ENCODE results near the gene ASF1B.

DNA sequence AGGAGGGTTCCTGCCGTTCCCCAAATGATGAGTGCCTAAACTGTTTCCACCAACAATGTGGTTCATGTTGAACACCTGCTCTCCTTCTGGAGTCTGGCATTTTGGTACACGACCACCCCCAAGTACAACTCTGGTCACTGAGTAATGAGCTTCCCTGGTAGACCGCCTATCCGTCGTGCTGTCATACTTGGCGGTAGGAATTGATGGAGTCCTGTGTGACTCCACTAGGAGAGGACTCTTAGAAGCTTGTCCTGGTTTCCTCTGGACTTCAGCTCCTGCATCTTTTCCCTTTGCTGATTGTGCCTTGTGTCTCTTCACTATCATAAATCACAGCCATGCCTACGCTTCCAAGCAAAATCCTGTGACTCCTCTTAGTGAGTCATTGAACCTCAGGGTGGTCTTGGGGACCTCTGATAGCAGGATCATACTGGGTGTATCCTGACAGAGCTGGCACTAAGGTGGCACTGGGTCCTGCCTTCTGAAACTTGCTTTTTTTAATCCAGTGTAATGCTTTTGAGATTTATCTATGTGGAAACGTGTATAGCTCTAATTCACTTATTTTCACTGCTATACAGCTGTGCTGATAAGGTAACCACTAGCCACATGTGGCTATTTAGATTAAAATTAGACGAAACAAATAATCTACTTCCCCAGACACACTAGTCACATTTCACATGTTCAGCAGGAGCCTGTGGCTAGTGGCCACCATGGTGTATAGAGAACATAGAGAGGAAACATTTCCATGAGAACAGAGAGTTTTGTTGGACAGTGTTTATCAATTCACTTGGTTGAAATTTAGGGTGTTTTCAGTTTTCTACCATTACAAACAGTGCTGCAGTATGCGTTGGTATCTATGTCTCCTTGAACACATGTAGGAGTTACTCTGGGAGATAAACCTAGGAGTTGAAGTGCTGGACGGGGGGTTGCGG lies 6.1 kb upstream of the ASF1B start:
- TF ChIP-seq CTCF (conservative IDR thresholded peaks at IDR 0.05; ENCODE audit: low read depth, low read length) (no peak), EZH2 (IDR thresholded peaks at IDR 0.05; ENCODE audit: borderline replicate concordance, low read depth, low read length, poor library complexity, severe bottlenecking) (no peak)
